GM20000 (cell line): ENCODE data around the gene ZNF532.
"Not testable (repeated sequence)": the region's sequence is repeated elsewhere in the genome, so short reads cannot be mapped to it uniquely, and the experiment has no call there.

Experiments used
- DNase-seq: peaks from one replicate; pipeline ENCODE4 v3.0.0; 2012; ENCODE audit warnings: low spot score
- TF ChIP-seq, protein P1 (sequence below): IDR thresholded peaks from 2 replicates; pipeline ENCODE4 v1.5.1; 2012; ENCODE audit warnings: mild to moderate bottlenecking, control low read depth; ENCODE audit errors: extremely low read depth, missing control alignments

ZNF532 gene, protein sequence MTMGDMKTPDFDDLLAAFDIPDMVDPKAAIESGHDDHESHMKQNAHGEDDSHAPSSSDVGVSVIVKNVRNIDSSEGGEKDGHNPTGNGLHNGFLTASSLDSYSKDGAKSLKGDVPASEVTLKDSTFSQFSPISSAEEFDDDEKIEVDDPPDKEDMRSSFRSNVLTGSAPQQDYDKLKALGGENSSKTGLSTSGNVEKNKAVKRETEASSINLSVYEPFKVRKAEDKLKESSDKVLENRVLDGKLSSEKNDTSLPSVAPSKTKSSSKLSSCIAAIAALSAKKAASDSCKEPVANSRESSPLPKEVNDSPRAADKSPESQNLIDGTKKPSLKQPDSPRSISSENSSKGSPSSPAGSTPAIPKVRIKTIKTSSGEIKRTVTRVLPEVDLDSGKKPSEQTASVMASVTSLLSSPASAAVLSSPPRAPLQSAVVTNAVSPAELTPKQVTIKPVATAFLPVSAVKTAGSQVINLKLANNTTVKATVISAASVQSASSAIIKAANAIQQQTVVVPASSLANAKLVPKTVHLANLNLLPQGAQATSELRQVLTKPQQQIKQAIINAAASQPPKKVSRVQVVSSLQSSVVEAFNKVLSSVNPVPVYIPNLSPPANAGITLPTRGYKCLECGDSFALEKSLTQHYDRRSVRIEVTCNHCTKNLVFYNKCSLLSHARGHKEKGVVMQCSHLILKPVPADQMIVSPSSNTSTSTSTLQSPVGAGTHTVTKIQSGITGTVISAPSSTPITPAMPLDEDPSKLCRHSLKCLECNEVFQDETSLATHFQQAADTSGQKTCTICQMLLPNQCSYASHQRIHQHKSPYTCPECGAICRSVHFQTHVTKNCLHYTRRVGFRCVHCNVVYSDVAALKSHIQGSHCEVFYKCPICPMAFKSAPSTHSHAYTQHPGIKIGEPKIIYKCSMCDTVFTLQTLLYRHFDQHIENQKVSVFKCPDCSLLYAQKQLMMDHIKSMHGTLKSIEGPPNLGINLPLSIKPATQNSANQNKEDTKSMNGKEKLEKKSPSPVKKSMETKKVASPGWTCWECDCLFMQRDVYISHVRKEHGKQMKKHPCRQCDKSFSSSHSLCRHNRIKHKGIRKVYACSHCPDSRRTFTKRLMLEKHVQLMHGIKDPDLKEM (N-terminal part only)

DNA sequence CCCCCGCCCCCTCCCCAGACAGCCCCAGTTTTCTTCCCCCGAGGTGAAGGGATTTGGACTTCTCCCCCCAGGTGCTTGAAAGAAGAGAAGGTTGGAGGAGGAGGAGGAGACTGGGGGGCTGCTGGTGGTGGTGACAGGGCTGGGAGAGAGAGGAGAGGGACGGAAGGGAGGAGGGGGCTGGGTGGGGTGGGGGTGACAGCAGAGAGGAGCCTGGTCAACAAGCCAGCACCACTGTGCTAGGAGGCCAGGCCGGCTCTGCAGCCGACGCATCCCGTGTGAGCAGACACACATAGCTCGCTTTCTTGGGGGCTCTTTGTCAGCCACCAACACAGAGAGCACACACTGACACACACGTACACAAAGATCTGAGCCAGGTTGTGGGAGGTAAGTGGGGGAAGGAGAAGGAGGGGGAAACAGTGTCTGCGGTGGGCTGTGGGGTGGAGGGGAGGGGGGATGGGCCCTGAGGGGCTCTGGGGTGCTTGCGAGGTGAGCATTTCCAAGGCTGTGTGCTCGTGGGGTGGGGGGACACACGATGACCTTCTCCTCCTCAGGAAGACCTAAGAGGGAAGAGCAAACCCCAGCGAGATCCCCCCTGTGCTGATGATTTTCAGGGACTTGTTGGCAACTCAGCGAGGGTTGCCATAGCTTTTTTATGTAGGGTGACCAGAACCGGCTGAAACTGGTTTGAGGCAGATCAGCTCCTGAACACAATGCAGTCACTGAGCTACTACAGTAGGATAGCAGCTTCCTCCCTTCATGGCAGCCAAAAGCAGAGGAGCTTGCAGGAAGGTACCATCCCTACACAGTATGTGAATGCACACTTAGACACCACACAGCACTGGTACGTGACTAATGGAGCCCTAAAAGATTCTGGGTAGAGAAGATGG is at the start of gene ZNF532:
Gene ZNF532, plus strand, starts transcription at position 732 of the 887 bp plus-strand sequence. CDS start 53,411 bp downstream, outside the sequence.
- TF ChIP-seq, protein P1, sequence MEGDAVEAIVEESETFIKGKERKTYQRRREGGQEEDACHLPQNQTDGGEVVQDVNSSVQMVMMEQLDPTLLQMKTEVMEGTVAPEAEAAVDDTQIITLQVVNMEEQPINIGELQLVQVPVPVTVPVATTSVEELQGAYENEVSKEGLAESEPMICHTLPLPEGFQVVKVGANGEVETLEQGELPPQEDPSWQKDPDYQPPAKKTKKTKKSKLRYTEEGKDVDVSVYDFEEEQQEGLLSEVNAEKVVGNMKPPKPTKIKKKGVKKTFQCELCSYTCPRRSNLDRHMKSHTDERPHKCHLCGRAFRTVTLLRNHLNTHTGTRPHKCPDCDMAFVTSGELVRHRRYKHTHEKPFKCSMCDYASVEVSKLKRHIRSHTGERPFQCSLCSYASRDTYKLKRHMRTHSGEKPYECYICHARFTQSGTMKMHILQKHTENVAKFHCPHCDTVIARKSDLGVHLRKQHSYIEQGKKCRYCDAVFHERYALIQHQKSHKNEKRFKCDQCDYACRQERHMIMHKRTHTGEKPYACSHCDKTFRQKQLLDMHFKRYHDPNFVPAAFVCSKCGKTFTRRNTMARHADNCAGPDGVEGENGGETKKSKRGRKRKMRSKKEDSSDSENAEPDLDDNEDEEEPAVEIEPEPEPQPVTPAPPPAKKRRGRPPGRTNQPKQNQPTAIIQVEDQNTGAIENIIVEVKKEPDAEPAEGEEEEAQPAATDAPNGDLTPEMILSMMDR: no peak
- peak; percentile 41 for DNase-seq

DNA sequence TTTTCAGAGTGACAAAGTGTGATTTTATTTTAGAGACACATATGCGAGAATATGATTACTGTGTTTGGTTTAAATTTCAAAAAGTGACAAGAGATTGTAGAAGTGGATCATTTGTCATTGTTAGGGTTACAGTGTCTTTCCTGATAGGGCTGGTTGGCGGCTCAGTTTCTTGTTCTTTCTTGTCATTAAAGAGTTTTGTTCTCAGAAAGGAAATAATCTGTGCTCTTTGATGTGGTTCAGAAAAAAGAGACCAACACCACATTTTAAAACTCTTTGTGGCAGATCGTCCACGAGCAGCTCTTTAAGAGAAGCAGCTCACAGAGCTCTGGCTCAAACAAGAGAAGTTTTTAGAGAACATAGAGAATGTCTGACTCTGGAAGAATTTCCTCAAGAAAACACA is 45.6 kb upstream of the ZNF532 start:
- TF ChIP-seq, protein P1: no peak
- peak; percentile 55 for DNase-seq

DNA sequence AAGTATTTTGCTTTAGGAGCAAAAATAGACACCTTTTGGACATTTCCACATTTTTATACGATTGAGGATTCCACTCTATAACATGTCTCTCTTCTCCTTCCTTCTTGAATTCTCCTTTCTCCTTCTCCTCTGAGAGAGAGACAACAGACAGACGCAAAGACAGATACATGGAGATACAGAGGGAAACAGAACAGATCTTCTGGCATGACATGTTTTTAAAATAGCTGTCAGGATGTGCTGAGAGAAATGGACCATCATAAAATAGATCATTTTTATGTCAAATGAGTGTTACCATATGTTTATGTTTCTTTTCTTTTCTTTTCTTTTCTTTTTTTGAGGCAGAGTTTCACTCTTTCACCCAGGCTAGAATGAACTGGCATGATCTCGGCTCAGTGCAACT is 44.4 kb upstream of the ZNF532 start:
- DNase-seq: no peak
- TF ChIP-seq, protein P1: no peak

DNA sequence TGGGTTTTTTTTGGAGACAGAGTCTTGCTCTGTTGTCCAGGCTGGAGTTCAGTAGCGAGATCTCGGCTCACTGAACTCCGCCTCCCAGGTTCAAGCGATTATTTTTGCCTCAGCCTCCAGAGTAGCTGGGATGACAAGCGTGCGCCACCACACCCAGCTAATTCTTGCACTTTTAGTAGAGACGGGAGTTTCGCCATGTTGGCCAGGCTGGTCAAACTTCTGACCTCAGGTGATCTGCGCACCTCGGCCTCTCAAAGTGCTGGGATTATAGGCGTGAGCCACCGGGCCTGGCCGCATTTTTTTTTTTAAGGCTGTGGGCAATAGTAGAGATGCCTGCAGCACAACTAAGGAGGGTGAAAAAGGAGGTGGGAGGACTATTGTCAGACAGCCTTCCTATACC is 41.7 kb upstream of the ZNF532 start:
- no peak for DNase-seq
- TF ChIP-seq, protein P1: no peak

DNA sequence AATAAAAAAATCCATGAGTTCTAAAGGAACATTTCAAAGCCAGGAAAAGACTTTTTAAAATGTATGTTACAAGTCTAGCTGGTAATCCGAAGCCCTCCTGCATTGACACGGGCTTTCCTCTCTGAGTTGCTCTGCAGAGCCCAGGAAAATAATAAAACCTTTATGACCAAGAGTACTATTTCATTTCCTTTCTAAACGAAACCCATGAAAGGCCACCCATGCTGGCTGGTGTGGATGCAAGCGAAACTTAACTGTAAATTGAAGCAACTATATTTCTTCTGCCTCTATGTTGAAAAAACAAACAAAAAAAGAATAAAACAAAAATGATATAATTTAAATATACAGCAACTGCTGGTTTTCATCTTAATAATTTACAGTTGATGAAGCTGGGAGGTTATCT is 41.3 kb upstream of the ZNF532 start:
- TF ChIP-seq, protein P1: no peak

DNA sequence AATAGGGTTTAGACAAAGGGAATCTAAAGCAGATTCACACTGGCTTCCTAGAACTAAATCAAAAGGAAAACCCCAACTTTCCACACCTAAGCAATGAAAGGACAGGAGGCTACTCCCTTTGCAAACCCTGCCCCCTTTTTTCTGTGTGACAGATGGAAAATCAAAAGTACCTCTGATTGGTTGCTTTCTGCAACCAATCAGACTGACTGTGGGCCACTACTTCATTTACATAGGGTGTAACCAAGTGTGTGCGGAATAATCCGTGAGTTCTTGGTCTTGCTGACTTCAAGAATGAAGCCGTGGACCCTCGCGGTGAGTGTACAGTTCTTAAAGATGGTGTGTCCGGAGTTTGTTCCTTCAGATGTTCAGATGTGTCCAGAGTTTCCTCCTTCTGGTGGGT is 37.8 kb upstream of the ZNF532 start:
- DNase-seq: not testable (repeated sequence)

More for the DNA sequence above, 41.3 kb upstream of the ZNF532 start:
- DNase-seq: no peak

DNA sequence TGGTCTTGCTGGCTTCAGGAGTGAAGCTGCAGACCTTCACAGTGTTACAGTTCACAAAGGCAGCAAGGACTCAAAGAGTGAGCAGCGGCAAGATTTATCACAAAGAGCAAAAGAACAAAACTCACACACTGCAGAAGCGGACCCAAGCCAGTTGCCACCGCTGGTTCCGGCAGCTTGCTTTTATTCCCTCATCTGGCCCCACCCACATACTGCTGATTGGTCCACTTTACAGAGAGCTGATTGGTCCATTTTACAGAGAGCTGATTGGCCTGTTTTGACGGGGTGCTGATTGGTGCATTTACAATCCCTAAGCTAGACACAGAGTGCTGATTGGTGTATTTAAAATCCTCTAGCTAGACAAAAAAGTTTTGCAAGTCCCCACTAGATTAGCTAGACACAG is 37.2 kb upstream of the ZNF532 start:
- DNase-seq: no peak
- TF ChIP-seq, protein P1: no peak
